GM21381 (cell line): ENCODE data around the gene LCORL.
A peak's percentile ranks its signal among the peaks of the same experiment; 100 is the strongest.

Experiments used
- ATAC-seq: cut with Tn5 transposase; IDR thresholded peaks from one replicate; pipeline ENCODE4 v1.9.1; 2021; ENCODE audit warnings: mild to moderate bottlenecking, moderate library complexity; ENCODE audit not compliant: unreplicated experiment

The LCORL gene

DNA sequence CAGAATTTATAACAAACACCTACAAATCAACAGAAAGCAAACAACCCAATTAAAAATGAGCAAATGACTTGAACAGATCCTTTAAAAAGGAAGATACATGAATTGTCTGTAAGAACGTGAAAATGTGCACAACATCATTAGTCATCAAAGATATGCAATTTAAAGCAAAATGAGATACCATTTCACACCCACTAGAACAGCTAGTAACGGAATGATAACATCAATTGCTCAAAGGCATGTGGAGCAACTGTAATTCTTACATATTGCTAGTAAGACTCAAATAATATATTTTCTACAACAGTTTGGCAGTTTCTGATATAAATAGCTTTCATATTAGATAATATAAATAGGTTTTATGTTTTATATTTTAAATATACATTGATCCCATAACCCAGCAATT is 82.5 kb downstream of the LCORL start:
- ATAC-seq, result no peak

DNA sequence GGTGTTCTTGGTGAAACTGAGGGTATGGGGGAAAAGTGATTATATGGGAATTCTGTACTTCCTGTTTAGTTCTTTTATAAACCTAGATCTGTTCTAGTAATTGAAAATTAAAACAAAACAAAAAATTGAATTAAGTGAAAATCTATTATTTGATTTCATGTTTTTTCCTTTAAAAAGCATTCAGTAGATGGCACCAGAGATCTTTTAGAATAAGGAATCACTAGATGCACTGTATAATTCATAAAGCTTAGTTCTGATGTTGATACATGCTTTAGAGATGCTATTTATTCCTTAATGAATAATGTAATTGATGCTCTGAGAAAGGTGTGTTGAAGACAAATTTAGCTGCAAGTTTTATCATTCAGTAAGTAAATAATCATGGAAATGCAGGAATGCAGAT is 87.3 kb downstream of the LCORL start:
- ATAC-seq, result no peak

DNA sequence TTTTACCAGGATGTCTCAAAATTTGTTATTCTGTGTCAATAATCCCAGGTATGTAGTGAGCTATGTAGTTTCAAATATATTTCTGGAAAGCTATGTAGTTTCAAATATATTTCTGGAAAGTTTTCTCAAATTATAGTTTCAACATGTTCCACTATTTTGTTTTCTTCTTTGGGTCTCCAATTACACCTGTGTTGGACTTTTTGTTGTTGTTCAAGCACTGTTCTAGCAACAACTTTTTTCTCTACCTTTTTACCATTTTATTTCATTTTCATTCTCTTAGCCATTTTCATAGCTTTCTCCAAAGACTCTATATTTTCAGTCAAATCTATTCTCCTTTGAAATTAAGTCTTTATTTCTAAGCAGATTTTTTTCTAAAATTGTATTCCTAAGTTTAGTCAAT is 88.4 kb downstream of the LCORL start:
- ATAC-seq, result no peak

DNA sequence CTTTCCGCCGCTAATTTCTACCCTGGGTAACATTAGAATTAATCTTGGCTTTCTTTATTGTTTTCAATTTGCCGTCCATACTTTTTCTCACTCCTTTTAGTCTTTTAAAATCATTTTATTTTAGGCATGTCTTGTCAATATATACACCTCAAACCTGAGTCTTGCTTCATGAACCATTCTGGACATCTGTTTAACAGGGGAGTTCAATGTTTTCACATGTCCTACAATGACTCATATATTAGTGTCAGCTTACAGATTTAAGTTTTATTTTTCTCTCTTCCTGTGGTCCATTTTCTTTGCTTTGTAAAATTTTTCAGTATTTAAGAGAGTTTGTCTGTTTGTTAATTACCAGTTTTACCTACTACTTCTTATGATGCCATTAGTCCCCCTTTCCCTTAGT is 89.5 kb downstream of the LCORL start:
- no peak for ATAC-seq

DNA sequence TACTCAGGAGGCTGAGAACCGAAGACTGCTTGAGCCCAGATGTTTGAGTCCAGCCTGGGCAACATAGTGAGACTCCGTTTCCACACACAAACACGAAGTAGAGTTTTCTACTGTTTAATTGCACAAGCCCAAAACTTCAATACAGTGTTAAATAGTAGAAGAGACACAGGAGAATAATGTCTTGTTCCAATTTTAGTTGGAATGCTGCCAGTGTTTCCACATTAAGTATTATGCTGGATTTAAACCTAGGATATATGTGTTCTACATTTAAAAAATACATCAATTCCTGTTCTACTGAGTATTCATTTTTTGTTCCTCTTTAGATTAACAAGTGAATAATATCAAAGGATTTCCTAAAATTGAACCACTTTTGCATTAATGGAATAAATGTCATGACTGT is 91.3 kb downstream of the LCORL start:
- no peak for ATAC-seq

DNA sequence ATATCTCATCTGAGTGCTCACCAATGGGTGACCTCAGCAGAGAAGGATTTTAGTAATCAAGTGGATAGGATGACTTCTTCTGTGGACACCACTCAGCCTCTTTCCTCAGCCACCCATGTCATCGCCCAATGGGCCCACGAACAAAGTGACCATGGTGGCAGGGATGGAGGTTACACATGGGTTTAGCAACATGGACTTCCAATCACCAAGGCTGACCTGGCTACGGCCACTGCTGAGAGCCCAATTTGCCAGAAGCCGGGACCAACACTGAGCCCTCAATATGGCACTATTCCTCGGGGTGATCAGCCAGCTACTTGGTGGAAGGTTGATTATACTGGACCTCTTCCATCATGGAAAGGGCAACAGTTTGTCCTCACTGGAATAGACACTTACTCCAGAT is 97.4 kb downstream of the LCORL start:
- ATAC-seq, result no peak

DNA sequence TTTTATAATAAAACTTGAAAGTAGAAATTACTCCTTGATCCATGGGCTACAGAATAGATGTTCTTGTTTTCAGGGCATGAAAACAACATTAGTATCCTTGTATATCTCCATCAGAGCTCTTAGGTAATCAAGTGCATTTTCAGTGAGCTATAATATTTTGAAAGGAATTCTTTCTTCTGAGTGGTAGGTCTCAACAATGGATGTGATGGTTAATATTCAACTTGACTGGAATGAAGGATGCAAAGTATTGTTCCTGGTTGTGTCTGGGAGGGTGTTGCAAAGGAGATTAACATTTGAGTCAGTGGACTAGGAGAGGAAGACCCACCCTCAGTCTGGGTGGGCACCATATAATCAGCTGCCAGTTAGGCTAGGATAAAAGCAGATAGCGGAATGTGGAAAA is 100.1 kb downstream of the LCORL start:
- no peak for ATAC-seq

DNA sequence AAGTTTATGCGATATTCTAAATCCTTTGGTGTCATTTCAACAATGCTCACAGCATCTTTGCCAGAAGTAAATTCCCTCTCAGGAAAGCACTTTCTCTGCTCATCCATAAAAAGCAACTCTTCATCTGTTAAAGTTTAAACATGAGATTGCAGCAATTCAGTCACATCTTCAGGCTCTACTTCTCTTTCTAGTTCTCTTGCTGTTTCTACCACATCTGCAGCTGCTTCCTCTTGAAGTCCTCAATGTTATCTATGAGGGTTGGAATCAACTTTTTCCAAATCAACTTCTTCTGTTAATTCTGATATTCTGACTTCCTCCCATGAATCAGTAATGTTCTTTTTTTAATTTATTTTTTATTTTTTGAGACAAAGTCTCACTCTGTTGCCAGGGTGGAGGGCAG is 100.9 kb downstream of the LCORL start:
- ATAC-seq, result no peak

DNA sequence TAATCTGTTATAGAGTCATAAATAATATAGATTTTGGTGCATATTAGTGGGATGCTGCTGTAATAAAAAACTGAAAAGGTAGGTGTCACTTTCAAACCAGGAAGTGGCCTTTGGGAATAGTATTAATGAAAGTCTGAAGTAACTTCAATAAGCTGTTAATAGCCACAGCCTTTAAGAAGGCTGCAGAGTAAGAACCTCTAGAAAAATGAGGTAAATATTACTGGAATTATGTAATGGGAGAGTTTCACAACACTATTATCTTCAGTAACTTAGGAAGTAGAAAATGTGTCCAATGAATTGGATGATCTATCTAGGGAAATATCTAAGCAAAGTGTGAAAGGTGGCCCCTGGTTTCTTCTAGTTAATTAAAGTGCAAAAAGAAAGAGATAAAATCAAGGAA is 106.1 kb downstream of the LCORL start:
- ATAC-seq, result no peak

DNA sequence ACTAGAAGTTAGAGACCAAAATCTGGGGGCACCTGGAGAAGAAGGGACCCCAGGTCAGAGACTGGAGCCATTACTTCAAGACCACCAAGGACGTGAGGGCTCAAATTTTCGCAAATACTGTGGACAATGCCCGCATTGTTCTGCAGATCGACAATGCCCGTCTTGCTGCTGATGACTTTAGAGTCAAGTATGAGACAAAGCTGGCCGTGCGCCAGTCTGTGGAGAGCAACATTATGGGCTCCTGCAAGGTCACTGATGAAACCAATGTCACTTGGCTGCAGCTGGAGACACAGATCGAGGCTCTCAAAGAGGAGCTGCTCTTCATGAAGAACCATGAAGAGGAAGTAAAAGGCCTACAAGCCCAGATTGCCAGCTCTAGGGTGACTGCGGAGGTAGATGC is 109.5 kb downstream of the LCORL start:
- no peak for ATAC-seq

DNA sequence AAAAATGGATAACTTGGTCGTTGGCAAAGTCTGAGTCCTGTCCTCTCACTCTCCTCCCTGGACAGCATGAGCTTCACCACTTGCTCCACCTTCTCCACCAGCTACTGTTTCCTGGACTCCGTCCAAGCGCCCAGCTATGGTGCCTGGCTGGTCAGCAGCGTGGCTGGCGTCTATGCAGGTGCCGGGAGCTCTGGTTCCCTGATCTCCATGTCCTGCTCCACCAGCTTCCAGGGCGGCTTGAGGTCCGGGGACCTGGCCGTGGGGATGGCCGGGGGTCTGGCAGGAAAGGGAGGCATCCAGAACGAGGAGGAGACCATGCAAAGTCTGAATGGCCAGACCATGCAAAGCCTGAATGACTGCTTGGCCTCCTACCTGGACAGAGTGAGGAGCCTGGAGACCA is 109.9 kb downstream of the LCORL start:
- ATAC-seq, result no peak

DNA sequence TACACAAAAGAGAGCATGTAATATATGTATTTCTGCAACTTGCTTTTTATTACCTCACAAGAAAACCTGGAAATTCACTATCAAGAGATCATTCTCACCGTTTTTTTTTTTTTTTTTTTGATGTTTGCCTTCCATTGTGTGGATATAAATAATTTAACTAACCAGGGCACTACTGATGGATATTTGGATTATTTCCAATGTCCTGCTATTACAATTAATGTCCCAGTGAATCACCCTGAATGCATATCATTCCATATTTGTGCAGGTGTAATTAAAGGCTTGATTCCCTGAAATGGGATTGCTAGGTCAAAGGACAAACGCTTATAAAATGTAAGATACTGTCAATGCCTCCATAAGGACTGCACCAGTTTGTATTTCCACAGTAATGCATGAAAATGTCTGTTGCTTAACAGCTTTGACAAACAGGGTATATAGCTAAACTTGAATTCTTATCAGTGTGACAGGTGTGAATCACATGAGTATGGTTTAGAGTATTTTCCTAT is 123.0 kb downstream of the LCORL start:
- ATAC-seq, result no peak

DNA sequence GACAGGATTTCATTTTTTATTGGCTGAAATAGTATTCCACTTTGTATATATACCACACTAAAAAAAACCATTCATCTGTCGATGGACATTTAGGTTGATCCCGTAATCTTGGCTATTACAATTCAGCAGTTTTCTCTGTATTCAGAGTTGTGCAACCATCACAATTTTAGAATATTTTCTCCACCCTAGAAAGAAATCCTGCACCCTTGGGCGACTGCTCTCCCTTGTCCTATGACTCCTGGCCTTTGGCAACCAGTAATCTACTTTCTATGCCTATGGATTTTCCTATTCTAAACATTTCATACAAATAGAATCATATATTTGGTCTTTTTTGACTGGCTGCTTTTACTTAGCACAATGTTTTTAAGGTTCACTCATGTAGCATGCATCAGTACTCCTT is 126.1 kb downstream of the LCORL start:
- ATAC-seq, result no peak

DNA sequence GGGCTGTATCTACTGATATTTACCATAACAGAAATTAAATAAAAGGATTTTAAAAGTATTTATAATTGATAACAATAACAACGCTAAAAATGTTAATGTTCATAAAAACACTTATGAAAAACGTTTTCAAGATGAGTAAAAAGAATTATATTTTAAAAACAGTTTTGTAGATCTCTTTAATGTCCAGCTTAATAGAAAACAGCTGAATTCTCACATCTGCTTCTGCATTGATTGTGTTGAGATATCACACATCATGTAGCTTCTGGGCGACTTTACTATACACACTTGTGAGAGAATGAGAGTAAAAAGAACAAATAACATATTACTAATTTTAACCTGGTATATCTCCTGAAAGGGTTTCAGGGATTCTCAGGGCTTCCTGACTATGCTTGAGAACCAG is 127.1 kb downstream of the LCORL start:
- no peak for ATAC-seq

DNA sequence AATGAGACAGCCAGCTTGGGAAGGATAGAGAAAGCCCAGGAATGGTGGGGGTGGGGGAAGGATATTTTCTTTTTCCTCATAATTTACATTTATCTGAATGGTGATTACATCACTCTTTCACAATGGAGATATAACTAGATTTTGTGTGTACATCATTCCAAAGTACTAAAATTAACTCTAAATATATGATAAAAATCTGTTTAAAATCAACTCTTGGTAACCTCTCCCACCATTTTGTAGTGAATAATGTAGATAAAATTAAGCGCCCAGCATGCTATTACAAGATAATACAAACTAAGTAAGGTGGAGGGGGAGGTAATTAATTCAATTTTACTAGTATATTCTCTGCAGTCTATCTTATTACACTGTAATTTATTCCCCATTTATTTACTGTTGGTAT is 131.9 kb downstream of the LCORL start:
- no peak for ATAC-seq

DNA sequence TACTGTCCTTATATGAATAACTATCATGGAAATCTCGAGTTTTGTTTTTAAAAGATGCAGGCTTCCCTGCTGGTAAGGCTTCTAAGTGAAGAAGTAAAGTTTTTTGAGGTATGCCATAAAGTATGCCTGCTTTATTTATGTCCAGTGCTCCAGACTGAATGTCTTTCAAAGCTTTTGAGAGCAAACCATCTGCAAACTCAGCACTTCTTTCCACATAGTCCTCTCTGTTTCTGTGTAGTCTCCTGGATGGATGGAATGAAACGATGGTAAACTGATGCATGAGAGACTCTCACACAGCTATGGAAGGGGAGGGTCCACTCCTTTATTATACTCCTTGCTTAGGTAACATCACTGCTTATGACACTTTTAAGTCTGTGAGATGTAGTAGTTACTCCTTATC is 137.0 kb downstream of the LCORL start:
- no peak for ATAC-seq

DNA sequence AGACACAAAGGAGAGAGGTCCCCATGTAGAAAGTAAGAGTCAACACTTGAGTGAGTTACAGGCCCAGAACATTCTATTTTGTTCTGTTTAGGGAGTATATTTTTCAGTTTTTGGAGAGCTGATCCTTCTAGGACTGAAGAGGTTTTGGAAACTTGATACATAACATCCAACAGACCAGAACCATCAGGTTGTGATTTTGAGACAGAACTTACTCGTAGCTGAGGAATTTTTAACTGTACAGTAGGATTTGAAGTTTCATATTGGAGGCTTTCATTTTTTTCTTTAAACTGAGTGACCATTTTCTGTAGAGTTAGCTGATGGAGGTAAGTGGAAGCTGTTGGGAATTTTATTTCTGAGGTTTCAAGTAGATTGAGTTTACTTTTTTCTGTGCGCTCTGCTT is 137.5 kb downstream of the LCORL start:
- no peak for ATAC-seq

DNA sequence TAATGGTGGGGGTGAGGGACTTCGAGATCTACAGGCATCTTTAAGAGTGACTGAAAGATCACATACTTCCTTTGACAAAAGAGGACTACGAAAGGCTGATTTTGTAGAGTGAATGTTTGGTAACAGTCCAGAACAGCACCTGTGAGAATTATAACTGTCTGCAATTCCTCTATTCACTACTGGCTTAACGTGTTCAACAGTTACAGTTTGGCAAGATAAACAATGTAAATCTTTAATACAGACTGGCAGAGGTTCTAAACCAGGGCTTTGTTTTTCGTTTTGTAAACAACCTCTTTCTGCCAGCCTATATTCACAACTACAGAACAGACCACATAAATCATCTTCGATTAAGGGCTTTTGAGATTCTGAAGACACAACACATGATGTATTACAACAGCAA is 143.9 kb downstream of the LCORL start:
- no peak for ATAC-seq

DNA sequence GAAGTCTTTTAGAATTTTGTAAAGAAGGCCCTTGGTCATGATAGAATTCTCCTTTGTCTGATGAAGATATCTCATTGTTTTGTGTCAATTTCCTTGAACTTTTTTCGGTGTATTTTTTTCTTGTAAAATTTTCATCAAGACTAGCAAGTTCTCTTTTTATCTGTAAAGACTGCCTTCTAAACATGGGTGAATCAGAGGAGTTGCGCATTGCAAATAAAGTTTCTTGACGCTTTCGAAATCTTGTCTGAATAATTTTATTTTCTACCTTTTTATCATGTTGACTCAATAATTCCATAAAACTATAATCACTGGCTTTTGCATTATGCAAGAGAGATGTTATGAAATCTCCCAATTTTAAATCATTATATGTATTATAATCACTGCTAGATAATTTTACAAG is 144.6 kb downstream of the LCORL start:
- no peak for ATAC-seq

DNA sequence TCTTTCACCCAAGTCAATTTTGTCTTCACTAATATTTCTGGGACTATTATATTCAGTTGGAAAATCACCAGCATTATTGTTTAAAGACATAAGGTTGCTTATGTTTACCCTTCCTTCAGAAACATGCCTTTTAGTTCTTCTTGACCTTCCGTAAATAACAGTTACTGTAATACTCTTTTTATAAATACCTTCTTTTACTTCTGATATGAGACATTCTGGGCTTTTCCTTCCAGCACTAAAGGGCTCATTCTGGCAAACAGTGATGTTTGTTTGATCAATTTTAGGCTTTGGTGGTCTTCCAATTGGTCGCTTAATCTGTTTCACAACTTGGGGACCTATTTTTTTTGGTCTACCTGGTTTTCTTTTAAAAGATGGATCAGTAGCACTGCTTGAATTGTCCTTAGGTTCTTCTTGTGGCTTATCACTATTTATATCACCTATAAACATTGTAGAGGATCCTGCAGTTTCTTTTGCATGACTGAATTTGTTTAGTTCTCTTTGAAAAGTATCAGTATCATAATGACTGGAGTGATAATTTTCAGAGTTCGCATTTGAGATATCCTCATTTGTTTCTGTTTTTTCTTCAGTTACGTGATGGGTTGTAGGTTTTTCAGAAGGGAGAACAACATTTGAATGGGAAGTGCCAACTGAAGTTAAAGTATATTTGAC is 146.0 kb downstream of the LCORL start:
- peak; percentile 96 for ATAC-seq

DNA sequence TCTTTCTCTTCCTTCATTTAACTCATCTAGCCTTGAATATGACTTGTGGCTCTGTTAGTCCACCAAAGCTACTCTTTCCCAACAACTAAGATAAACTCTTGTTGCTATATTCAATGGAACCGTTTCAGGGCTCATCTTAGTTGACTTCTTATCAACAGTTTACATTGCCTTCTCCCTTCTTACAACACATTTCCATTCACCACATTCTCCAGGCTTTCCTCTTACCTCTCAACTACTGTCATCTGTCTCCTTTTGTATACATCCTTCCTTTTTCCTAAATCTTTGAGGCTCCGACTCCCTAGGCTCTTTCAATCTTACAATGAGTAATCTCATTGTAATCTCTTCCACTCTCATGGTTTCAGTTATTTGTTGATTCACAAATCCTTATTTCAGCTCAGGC is 152.2 kb downstream of the LCORL start:
- ATAC-seq, result no peak

DNA sequence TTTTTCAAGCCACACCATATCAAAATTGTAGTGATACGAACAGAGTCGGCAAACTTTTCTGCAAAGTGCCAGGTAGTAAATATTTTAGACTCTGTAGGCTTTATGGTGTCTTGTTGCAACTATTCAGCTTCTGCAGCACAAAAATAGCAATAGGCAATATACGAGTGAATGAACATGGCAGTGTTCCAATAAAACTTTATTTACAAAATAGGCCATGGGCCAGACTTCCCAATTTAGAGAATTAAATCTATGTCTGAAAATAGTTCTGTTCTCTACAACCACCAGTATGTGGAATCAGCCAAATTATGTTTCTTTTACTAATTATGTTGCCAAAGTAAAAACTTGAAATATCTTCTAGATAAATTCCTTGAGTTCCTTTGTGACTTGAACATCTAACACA is 154.3 kb downstream of the LCORL start:
- ATAC-seq, result no peak

DNA sequence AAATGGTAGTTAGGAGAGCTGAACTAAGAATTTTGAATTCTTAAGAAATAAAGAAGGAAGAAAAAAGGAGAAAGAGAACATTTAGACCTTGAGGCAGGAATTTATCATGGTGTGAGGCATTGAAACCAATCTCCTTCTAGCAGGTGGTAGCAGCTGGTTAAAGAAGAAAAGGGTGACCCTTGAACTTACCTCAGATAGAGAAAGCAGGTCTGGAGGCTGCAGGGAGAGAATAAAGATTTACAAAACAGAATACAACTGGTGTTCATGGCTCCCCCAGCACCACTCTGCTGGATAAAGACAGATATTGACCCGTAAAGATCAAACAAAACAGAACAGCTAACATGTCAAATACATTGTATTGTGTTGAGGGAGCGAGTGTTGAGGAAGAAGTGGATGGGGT is 154.7 kb downstream of the LCORL start:
- no peak for ATAC-seq
